A549 (cell line): ENCODE results near the gene ATP1B3. TPM values are rescaled to one million over a fixed set of nuclear protein-coding genes. Genes with fewer than 3 reads are reported as not detected.

Source experiments
- ATAC-seq, 2 experiments: fragments of 200-7000 bp in 1 of 2; fragments of >200 bp in 1 of 2; cut with Nextera tagmentation in 1 of 2; cut with Tn5 transposase in 1 of 2; 3 replicates each; pipeline versions ENCODE4 v1.8.0 to v1.9.1; 2018 to 2020; ENCODE audit warnings: mild to moderate bottlenecking in 1 of 2, moderate library complexity in 1 of 2
- CTCF ChIA-PET: fragments of 300-600 bp; sonication (Branson Sonifier 250); formaldehyde crosslinking; extraction: SDS; loops from one replicate; lab custom pipeline; 2021; ENCODE audit warnings: antibody characterized with exemption, inconsistent platforms; lab: Yijun Ruan, JAX
- POLR2A ChIA-PET: fragments of 350-600 bp; formaldehyde crosslinking; extraction: SDS; loops from one replicate; lab custom pipeline; 2021; ENCODE audit warnings: antibody characterized with exemption, inconsistent platforms; lab: Yijun Ruan, JAX
- DNase-seq, 2 experiments: peaks; one replicate each; pipeline versions ENCODE4 v3.0.0 to v3.0.0-alpha.2; 2011 to 2016; ENCODE audit warnings: low read depth in 1 of 2, low spot score in 1 of 2
- FAIRE-seq: peaks from 2 replicates; lab custom pipeline; 2011; peaks lifted over from hg19 to GRCh38; lab: Jason Lieb, UNC
- H3K27ac ChIP-seq, 2 experiments: fragments of >200 bp; sonication (Bioruptor Twin); formaldehyde crosslinking; 3 replicates each; pipeline ENCODE4 v1.5.1; 2016 to 2017
- H3K4me1 ChIP-seq: fragments of >200 bp; sonication (Bioruptor Twin); formaldehyde crosslinking; 3 replicates; pipeline ENCODE4 v1.6.1; 2016
- H3K4me2 ChIP-seq: fragments of >200 bp; sonication (Bioruptor Twin); formaldehyde crosslinking; 3 replicates; pipeline ENCODE4 v1.6.1; 2016
- H3K4me3 ChIP-seq: fragments of >200 bp; sonication (Bioruptor Twin); formaldehyde crosslinking; 3 replicates; pipeline ENCODE4 v1.5.1; 2016
- H3K9me3 ChIP-seq: fragments of >200 bp; sonication (Bioruptor Twin); formaldehyde crosslinking; 3 replicates; pipeline ENCODE4 v1.6.1; 2016
- BHLHE40 ChIP-seq: IDR thresholded peaks from 2 replicates; pipeline ENCODE4 v1.6.1; 2012; ENCODE audit warnings: low read depth, low read length, inconsistent platforms
- CBX2 ChIP-seq: fragments of 200-600 bp; sonication (generic); IDR thresholded peaks from 2 replicates; pipeline ENCODE4 v1.6.1; 2016; ENCODE audit warnings: low read depth, mild to moderate bottlenecking, borderline replicate concordance
- ESRRA ChIP-seq: fragments of 150-350 bp; IDR thresholded peaks from 2 replicates; pipeline ENCODE4 v1.6.1; 2014; ENCODE audit warnings: mild to moderate bottlenecking, low read length, borderline replicate concordance
- HOXB13 ChIP-seq: fragments of 250-450 bp; sonication (Bioruptor Pico); IDR thresholded peaks from 2 replicates; pipeline ENCODE4 v1.5.0; 2020; ENCODE audit warnings: low read depth, mild to moderate bottlenecking, moderate library complexity
- JUNB ChIP-seq: fragments of >200 bp; sonication (Bioruptor Twin); formaldehyde crosslinking; IDR thresholded peaks from 2 replicates; pipeline ENCODE4 v1.6.1; 2016
- MAZ ChIP-seq: fragments of 150-350 bp; IDR thresholded peaks from 2 replicates; pipeline ENCODE4 v1.6.1; 2014; ENCODE audit warnings: antibody characterized with exemption, low read depth, low read length, borderline replicate concordance
- MYC ChIP-seq: IDR thresholded peaks from 2 replicates; pipeline ENCODE4 v1.6.1; 2012; ENCODE audit warnings: mild to moderate bottlenecking, inconsistent platforms, low read length, improper control_type of control experiment, borderline replicate concordance
- NFE2L2 ChIP-seq: fragments of 150-350 bp; conservative IDR thresholded peaks from 2 replicates; pipeline ENCODE4 v1.6.1; 2014; ENCODE audit warnings: low read length
- NPAS2 ChIP-seq: fragments of 250-450 bp; sonication (Bioruptor Pico); IDR thresholded peaks from 2 replicates; pipeline ENCODE4 v1.8.0; 2022; ENCODE audit warnings: mild to moderate bottlenecking, moderate library complexity, borderline replicate concordance
- PHF8 ChIP-seq: fragments of 200-600 bp; sonication (generic); IDR thresholded peaks from 2 replicates; pipeline ENCODE4 v1.6.1; 2016; ENCODE audit warnings: low read depth, mild to moderate bottlenecking, antibody characterized with exemption, moderate library complexity, borderline replicate concordance
- POLR2AphosphoS2 ChIP-seq: conservative IDR thresholded peaks from 2 replicates; pipeline ENCODE4 v1.6.1; 2012; ENCODE audit warnings: low read length, improper control_type of control experiment, inconsistent platforms
- RFX5 ChIP-seq: fragments of 450-650 bp; IDR thresholded peaks from 2 replicates; pipeline ENCODE4 v1.7.1; 2014; ENCODE audit warnings: antibody characterized with exemption, mild to moderate bottlenecking, moderate library complexity
- WGBS: methylation state at CpG from one replicate; pipeline ENCODE4 v1.1.6; 2017; ENCODE audit errors: missing lambda C conversion rate; 5-methylcytosine and 5-hydroxymethylcytosine counted together
- polyA plus RNA-seq, 4 experiments: library from polyadenylated mRNA; depleted of rRNA in 3 of 4; stranded (reverse); fragments of >200 nt; fragmentation: RNase III in 1 of 4; extraction: RNeasy Plus Mini Kit Qiagen cat#74134 plus additional on column Dnase treatment in 1 of 4; gene quantifications; 2 replicates in 3 of 4; 3 replicates in 1 of 4; pipeline ENCODE4 v1.2.3, GENCODE V29; 2011 to 2017
- TF ChIP-seq, protein P1 (sequence below): fragments of 450-650 bp; IDR thresholded peaks from 2 replicates; pipeline ENCODE4 v1.6.1; 2014; ENCODE audit warnings: antibody characterized with exemption
- TF ChIP-seq, protein P2 (sequence below): fragments of 200-600 bp; sonication (generic); IDR thresholded peaks from 2 replicates; pipeline ENCODE4 v1.6.1; 2016; ENCODE audit warnings: antibody characterized with exemption, mild to moderate bottlenecking, moderate library complexity

ATP1B3 gene
- polyA plus RNA-seq, 2 of the 4 experiments (the other 2 are of a cell fraction): 230 to 306 TPM

GRCh38 chr3:141875374-141875892, 1.0 kb upstream of the ATP1B3 start (continued):
- no peak for TF ChIP-seq NFE2L2
- TF ChIP-seq CBX2: no peak
- no peak for TF ChIP-seq RFX5
- TF ChIP-seq NPAS2 (CRISPR knock-in tag): no peak
- no peak for TF ChIP-seq ESRRA
- TF ChIP-seq MAZ: 0 out of 2 replicates have a peak, but pooled peaks have one; percentile 56
- TF ChIP-seq JUNB: no peak
- TF ChIP-seq, protein P1, sequence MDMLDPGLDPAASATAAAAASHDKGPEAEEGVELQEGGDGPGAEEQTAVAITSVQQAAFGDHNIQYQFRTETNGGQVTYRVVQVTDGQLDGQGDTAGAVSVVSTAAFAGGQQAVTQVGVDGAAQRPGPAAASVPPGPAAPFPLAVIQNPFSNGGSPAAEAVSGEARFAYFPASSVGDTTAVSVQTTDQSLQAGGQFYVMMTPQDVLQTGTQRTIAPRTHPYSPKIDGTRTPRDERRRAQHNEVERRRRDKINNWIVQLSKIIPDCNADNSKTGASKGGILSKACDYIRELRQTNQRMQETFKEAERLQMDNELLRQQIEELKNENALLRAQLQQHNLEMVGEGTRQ: no peak

GRCh38 chr3:141875893-141876380, 506 bp upstream of the ATP1B3 start:
- 1% methylated on average over 37 of the region's 42 CpGs for WGBS
- no peaks in the 10 kb centered on the region for H3K9me3 ChIP-seq
- ATAC-seq: peak; percentile 86 to 96
- FAIRE-seq: no peak
- 0 out of 2 replicates have a peak, but pooled peaks have one; percentile 14 for TF ChIP-seq HOXB13
- no peak for TF ChIP-seq BHLHE40
- TF ChIP-seq PHF8: peak; percentile 78
- TF ChIP-seq, protein P2, sequence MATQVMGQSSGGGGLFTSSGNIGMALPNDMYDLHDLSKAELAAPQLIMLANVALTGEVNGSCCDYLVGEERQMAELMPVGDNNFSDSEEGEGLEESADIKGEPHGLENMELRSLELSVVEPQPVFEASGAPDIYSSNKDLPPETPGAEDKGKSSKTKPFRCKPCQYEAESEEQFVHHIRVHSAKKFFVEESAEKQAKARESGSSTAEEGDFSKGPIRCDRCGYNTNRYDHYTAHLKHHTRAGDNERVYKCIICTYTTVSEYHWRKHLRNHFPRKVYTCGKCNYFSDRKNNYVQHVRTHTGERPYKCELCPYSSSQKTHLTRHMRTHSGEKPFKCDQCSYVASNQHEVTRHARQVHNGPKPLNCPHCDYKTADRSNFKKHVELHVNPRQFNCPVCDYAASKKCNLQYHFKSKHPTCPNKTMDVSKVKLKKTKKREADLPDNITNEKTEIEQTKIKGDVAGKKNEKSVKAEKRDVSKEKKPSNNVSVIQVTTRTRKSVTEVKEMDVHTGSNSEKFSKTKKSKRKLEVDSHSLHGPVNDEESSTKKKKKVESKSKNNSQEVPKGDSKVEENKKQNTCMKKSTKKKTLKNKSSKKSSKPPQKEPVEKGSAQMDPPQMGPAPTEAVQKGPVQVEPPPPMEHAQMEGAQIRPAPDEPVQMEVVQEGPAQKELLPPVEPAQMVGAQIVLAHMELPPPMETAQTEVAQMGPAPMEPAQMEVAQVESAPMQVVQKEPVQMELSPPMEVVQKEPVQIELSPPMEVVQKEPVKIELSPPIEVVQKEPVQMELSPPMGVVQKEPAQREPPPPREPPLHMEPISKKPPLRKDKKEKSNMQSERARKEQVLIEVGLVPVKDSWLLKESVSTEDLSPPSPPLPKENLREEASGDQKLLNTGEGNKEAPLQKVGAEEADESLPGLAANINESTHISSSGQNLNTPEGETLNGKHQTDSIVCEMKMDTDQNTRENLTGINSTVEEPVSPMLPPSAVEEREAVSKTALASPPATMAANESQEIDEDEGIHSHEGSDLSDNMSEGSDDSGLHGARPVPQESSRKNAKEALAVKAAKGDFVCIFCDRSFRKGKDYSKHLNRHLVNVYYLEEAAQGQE: 0 out of 2 replicates have a peak, but pooled peaks have one; percentile 20
- TF ChIP-seq, all 56 proteins: peak for 3
- H3K27ac ChIP-seq: peak overlapping the region; percentile 91 to 95
- CTCF ChIA-PET: interaction anchor here (0.6 to 2.9 kb wide), 26 partner anchors 9 to 645 kb away, joined by 3 to 24 read pairs (median 4); partner anchors contain the start of gene RNF7
- peak overlapping the region; percentile 92 for H3K4me3 ChIP-seq
- POLR2A ChIA-PET: interaction anchor here (1.0 to 1.4 kb wide), 4 partner anchors 19 to 137 kb away, joined by 4 to 15 read pairs (median 6); partner anchors contain the start of gene RNF7
- H3K4me1 ChIP-seq: peaks cover 19% of the 10 kb centered on the region
- peak; percentile 27 to 81 for DNase-seq
- peak overlapping the region; percentile 94 for H3K4me2 ChIP-seq

- WGBS: 3% methylated on average over 24 of the region's 76 CpGs
- Histone ChIP-seq H3K27ac (peak overlapping the region; percentile 91 to 95), H3K9me3 (no peaks in the 10 kb centered on the region), H3K4me2 (peak overlapping the region; percentile 81)
- FAIRE-seq (no peak), DNase-seq (peak in 1 of 2 experiments; percentile 40), ATAC-seq (peak; percentile 1 to 36; a peak in 4 of 6 replicates)
- ChIA-PET CTCF (interaction anchor here (0.7 to 2.2 kb wide), 7 partner anchors 9 to 574 kb away, joined by 3 to 8 read pairs (median 4); partner anchors contain the start of gene RNF7), POLR2A (interaction anchor here (0.6 to 1.2 kb wide), 7 partner anchors 16 to 390 kb away, joined by 3 to 8 read pairs (median 4); partner anchors contain the start of genes RASA2 and RNF7)
- 0 out of 2 replicates have a peak, but pooled peaks have one; percentile 42 for TF ChIP-seq BHLHE40
- TF ChIP-seq, protein P2: no peak
- TF ChIP-seq CBX2: no peak
- TF ChIP-seq POLR2AphosphoS2: no peak
- 0 out of 2 replicates have a peak, but pooled peaks have one; percentile 3 for TF ChIP-seq MYC
- TF ChIP-seq, all 56 proteins: peak for 2
- Histone ChIP-seq H3K4me3 (peak overlapping the region; percentile 92), H3K4me1 (peaks cover 25% of the 10 kb centered on the region)
Observed at GRCh38 chr3:141876891-141877621, 613 bp downstream of the ATP1B3 start.
